Activated CD4-positive, CD25-positive, alpha-beta regulatory T cell treated with anti-CD3 and anti-CD28 coated beads, Interleukin-2, amount 50 U/mL, for 72 hours (primary cell): Measurements from ENCODE around the gene RAB5A.
"Not testable (repeated sequence)": the region's sequence is repeated elsewhere in the genome, so short reads cannot be mapped to it uniquely, and the experiment has no call there.

Experiments
- DNase-seq: peaks from one replicate; pipeline ENCODE4 v3.0.0; 2021

The RAB5A gene

DNA sequence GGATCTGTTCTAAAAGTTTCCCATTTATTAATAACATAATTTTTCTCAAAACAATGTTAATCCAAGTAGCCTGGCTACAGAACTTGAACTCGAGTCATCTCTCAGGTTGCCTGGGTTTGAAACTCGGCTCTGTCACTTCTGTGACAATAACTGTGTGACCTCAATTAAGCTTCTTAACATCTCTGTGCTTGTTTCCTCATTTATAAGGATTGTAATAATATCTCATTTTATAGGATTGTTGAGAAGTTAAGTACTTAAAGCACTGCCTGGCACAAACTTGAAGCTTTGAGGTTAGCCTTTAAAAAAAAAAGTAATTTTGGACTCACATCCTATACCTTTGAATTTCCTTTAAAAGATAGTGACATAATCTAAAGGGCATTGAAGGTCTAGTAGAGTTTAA is 3.4 kb downstream of the RAB5A start:
- no peak for DNase-seq

DNA sequence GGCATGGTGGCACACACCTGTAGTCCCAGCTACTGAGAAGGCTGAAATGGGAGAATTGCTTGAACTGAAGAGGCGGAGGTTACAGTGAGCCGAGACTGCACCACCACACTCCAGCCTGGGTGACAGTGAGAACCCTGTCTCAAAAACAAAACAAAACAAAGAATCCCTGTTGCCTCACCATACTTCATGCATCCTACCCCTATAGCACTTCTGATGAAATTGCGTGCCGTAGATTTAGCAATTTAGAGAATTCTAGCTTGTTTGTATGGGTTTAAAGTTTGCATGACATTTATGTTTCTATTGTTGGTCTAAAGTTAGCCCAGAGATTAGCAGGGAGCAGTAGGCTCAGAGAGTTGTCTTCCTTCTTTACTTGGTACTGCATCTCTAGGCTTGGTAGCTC is 7.8 kb downstream of the RAB5A start:
- no peak for DNase-seq

DNA sequence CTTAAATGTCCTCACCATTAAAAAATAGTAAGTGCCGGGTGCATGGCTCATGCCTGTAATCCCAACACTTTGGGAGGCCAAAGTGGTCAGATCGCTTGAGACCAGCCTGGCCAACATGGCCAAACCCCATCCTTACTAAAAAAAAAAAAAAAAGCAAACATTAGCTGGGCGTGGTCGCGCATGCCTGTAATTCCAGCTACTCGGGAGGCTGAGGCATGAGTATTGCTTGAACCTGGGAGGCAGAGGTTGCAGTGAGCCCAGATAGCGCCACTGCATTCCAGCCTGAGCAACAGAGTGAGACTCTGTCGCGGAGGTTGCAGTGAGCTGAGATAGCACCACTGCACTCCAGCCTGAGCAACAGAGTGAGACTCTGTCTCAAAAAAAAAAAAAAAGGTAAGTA is 10.5 kb downstream of the RAB5A start:
- not testable (repeated sequence) for DNase-seq

DNA sequence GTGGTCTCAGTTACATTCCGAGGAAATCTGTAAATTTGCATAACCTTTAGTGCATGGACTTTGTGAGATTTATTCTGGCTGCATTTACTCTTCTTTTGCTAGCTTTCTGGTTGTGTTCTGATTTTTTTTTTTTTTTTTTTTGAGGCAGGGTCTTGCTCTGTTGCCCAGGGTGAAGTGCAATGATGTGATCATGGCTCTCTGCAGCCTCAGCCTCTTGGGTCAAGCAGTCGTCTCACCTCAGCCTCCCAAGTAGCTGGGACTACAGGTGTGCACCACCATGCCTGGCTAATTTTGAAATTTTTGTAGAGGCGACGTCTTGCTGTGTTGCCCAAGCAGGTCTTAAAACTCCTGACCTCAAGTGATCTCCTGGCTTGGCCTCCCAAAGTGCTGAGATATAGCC is 12.6 kb downstream of the RAB5A start:
- DNase-seq: no peak

DNA sequence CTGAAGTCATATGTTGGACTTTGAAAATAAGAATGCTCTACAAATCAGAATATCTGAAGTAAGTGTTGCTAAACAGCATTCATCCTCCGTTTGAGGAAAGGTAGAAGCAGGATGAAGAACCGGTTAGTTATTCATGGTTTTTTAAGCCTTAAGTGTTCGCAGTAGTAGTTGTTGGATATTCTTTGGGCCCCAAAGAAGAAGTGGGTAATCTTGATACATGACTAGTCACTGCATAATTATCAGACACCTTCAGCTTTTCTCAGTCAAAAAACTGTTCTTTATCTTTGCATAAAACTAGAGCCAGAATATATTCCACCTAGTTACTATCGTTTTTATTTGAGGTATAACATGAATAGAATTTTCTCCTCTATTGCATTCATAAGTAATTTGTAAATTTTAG is 13.8 kb downstream of the RAB5A start:
- no peak for DNase-seq

DNA sequence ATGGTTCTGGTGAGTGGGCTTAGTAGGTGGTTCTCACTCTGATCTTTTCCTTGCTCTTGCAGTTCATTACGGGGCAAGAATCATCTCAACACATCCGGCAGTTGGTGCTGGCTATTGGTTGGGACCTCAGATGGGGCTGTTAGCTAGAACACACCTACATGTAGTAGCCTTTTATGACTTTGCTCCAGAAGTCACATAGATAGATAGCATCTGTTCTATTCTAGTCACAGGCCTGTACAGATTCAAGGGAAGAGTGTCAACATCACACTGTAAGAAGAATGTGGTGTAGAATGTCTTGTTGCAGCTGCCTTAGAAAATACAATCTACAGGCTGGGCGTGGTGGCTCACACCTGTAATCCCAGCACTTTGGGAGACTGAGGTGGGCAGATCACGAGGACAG is 15.1 kb downstream of the RAB5A start:
- DNase-seq: no peak

GRCh38 chr3:19967208-19967607 is 20.3 kb downstream of the RAB5A start:
- DNase-seq: no peak

DNA sequence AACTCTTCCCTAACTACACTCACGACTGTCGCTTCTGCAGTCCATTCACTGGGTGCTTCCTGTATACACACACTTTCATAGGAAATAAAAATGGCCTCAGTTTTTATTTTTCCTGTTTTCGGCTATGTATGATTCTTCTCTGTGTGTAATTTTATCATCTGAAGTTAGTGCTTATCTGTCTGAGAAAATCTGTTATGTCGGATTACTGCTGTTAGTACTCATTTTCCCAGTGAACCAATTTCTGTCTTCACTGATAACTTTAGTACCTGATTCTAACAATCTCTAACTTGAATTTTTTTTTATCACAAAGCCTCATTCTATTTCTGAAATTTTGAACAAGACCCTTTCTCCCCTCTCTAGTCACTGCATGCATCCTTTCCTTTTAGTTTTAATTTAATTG is 20.9 kb downstream of the RAB5A start:
- DNase-seq: no peak

DNA sequence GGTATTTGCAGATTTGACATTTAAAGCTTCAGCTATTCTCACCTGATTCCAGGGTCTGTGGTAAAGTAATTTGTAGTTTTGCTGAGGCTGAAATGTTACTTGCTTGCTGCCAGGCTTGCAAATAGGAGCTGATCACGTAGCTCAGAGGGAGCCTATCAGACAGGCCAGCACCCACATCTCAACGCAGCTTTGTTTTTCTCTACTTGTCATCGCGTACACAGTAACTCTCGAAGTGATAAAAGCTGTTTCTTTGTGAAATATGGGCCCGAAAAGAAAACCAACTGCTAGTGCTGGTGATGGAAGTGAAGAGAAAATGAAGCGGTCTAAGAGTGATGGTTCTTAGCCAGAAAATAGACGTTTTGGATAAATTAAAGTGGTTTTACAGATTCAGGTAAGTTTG is 23.4 kb downstream of the RAB5A start:
- no peak for DNase-seq

GRCh38 chr3:19972054-19972453 is 25.2 kb downstream of the RAB5A start:
- no peak for DNase-seq

- DNase-seq: not testable (repeated sequence)
Observed at GRCh38 chr3:19988904-19989303, 42.0 kb downstream of the RAB5A start.

- no peak for DNase-seq
Observed at GRCh38 chr3:19994796-19995195, 47.9 kb downstream of the RAB5A start.

- DNase-seq: no peak
Observed at GRCh38 chr3:19997502-19997901, 50.6 kb downstream of the RAB5A start.

GRCh38 chr3:20001932-20002331 is 55.0 kb downstream of the RAB5A start:
- no peak for DNase-seq

- no peak for DNase-seq
Observed at GRCh38 chr3:20007960-20008359, 61.1 kb downstream of the RAB5A start.

DNA sequence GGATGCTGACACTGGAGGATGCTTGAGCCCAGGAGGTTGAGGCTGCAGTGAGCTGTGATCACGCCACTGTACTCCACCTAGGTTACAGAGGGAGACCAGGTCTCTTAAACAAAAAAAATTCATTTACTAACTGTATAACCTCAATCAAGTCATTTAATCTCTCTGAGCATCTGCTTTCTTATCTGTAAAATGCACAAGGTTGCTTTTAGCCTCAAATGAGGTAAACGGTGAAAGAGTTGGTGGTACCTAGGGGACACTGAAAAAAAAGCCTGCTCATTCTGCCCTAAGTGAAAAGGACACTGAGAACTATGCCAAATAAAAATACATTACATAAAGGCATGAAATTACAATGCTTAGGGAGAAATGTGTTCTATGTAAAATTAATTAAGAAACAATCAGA is 61.7 kb downstream of the RAB5A start:
- no peak for DNase-seq

DNA sequence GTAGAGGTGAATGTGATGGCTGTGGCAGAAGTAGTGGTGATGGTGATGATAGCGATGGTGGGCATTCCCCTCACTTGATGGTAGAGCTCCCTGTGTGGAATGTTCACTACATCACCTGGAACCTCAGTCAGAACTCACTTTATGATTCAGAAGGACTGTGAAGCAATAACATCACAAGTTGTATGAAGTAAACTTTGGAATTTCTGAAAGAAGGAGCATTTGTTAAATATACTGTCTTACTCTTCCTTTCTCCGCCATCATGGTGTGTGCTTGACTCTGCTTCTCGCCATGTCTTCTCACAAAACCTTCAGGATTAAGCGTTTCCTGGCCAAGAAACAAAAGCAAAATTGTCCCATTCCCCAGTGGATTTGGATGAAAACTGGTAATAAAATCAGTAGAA is 65.3 kb downstream of the RAB5A start, which contains the start of gene PP2D1:
Gene PP2D1 (minus strand): TSS at position 101 of the 400 bp plus-strand sequence. CDS start 192 bp downstream, outside the sequence.
- DNase-seq: no peak

GRCh38 chr3:20013396-20013795 is 66.5 kb downstream of the RAB5A start:
- DNase-seq: no peak

DNA sequence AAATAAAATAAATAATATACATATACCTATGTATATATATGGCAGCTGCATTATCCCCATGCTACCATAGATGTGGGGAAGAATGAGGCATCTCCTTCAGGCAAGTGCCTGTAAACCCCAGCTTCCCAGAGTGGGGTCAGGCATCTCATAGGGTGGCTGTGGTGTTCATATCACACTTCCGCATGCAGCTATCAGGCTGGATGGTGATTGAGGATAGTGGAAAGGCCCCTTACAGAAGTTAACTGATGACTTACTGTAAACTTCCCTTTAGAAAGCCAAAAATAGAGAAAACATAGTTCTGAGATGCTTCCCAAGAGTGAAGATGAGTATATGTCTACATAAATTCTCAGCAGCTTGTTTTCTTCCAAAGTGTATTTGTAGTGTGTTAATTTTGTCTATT is 68.6 kb downstream of the RAB5A start:
- no peak for DNase-seq

- not testable (repeated sequence) for DNase-seq
Observed at GRCh38 chr3:20016076-20016475, 69.2 kb downstream of the RAB5A start.

DNA sequence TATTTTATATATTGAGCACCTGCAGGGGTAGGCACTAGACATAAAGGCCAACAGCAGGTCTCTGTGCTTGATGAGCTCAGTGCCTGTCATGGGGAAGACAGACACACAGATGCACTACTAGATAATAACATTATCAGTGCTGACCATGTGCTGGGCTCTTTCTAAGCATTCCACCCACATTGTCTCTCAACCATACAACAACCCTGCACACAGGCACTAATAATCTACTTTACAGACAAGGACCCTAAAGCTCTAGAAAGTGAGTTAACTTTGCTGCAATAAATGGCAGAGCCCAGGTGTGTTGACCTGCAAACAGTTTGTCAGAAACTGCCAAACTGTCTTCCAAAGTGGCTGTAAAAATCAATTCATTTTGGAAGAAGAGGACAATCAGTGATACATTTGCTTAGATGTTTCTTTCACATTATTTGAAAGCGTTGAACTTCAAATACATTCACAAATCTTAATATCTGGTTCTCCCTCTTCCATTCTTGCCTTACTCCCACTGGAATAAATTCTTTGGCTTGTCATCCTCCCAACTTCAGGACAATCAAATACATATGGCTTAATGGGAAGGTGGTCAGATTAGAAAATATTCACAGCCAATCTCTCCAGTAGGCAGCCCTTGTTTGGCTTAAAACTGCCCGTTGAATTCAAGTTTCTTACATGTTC is 76.2 kb downstream of the RAB5A start:
- DNase-seq: no peak

GRCh38 chr3:20023623-20024405 is 76.9 kb downstream of the RAB5A start:
- DNase-seq: no peak

DNA sequence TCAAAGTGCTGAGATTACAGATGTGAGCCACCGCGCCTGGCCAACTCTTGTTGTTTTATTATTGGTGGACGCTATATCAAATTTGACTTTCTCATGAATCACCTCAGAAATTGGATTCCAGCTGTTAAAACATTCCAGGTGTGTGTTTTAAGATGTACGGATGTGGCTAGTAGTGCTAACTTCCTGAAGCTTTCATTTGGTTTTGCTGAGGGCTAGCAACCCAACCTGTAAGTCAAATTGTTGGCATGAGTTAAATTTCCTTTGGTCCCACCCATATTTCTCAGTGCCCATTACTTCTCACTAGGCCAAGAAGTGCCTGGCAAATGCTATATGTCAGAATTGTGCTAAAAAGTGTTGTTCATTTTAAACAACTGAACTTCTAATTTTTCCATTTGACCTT is 80.2 kb downstream of the RAB5A start:
- no peak for DNase-seq

GRCh38 chr3:20028905-20029331 is 82.0 kb downstream of the RAB5A start:
- DNase-seq: no peak

DNA sequence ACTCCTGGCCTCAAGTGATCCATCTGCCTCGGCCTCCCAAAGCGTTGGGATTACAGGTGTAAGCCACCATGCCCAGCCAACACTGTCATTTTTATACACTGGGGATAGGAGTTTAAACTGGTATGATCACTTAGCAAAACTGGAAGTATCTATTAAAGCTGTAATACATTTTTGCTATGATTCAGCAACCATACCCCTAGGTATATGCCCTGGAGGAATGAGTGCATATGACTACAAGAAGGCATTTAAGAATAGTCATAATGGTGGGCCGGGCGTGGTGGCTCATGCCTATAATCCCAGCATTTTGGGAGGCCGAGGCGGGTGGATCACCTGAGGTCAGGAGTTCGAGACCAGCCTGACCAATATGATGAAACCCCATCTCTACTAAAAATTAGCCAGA is 85.0 kb downstream of the RAB5A start:
- not testable (repeated sequence) for DNase-seq
